ENCODE measurements around the gene OR13C5. TPM values are rescaled to one million over a fixed set of nuclear protein-coding genes. Genes with fewer than 3 reads are reported as not detected.

The OR13C5 gene
- total and polyA plus RNA-seq, 9 donors: not detected

DNA sequence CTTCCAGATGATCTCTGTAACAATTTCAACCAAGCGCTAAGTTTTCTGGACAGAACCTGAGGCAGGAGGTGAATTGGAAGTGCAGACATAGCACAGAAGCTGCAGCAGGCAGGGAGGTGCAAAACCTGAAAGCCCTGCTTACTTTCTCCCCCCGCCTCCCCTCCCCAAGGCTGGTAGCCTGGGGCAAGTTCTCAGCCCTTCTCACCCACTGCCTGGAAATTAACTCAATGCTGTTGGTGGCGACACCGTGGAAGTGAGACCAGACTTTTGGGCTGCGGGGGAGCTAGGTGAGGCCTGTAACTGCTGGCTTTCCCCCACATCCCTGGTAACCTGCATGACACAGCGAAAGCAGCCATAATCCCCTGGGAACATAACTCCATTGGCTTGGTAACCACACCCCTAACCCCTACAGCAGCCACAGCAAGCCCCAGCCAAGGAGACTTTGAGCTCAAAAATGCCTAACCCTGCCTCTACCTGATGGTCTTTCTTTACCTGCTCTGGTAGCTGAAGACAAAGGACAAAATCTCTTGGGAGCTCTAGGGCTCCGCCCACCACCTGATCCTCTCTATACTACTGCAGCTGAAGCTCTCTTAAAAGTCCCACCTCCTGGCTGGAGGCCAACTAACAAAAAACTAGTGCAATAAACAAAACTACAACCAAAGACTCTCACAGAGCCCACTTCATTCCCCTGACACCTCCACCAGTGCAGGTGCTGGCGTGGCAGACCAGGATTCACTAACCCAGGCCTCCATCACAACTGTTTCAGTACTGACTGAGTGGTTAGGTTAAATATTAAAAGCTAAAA lies 42.2 kb downstream of the OR13C5 start:
- Histone ChIP-seq H3K4me3 (ENCODE audit: low read length) (no peak overlapping the region), H3K27me3 (ENCODE audit: control insufficient read depth, insufficient read depth, low read length) (no peaks in the 10 kb centered on the region), H3K27ac (ENCODE audit: low read length) (no peak overlapping the region), H3K9me3 (replicated peaks; ENCODE audit: control insufficient read depth, low read depth, low read length) (peaks cover 5% of the 10 kb centered on the region), H3K36me3 (ENCODE audit: control insufficient read depth, insufficient read depth, low read length) (no peaks in the 10 kb centered on the region), H3K4me1 (ENCODE audit: control insufficient read depth, insufficient read depth, low read length) (no peaks in the 10 kb centered on the region)
- 76% methylated on average over 4 of the region's 8 CpGs for WGBS (ENCODE audit: insufficient coverage)
- no peak for DNase-seq

DNA sequence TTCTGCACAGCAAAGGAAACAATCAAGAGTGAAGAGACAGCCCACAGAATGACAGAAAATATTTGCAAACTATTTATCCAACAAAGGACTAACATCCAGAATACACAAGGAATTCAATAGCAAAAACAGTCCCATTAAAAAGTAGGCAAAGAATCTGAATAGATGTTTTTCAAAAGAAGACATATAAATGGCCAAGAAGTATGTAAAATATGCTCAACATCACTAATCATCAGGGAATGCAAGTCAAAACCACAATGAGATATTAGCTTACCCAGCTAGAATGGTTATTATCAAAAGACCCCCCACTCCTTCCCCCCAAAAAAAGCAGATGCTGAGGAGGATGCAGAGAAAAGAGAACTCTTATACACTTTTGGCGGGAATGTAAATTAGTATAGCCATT lies 43.7 kb downstream of the OR13C5 start:
- no peaks in the 10 kb centered on the region for H3K36me3 ChIP-seq (ENCODE audit: control insufficient read depth, insufficient read depth, low read length)

DNA sequence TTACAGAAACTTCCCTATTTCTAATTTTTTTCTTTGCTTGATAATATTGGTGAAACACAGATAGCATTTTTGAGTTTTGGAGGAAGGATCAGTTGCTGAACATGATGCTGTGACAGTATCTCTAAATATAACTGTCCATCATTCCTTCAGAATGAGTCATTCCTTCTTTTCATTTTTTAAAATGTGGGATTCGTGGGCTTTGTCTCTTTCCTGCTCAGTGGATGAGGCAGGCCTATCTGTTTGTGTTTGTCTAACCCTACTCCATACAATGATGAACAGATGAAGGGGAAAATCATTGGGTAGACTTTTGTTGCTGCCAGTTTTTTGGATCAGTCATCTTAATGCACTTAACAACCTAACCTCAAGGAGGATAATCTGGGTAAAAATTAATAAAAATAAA lies 46.0 kb downstream of the OR13C5 start:
- Histone ChIP-seq H3K27ac (ENCODE audit: low read length) (no peak overlapping the region), H3K4me3 (ENCODE audit: low read length) (no peak overlapping the region), H3K4me1 (ENCODE audit: control insufficient read depth, insufficient read depth, low read length) (no peaks in the 10 kb centered on the region), H3K9me3 (replicated peaks; ENCODE audit: control insufficient read depth, low read depth, low read length) (peaks cover 5% of the 10 kb centered on the region), H3K27me3 (ENCODE audit: control insufficient read depth, insufficient read depth, low read length) (no peaks in the 10 kb centered on the region), H3K36me3 (ENCODE audit: control insufficient read depth, insufficient read depth, low read length) (no peaks in the 10 kb centered on the region)
- no peak for DNase-seq
- no CpG with 5 or more reads among the region's 1 CpG for WGBS (ENCODE audit: insufficient coverage)

More for the DNA sequence above, 43.7 kb downstream of the OR13C5 start:
- Histone ChIP-seq H3K4me1 (ENCODE audit: control insufficient read depth, insufficient read depth, low read length) (no peaks in the 10 kb centered on the region), H3K27me3 (ENCODE audit: control insufficient read depth, insufficient read depth, low read length) (no peaks in the 10 kb centered on the region), H3K9me3 (replicated peaks; ENCODE audit: control insufficient read depth, low read depth, low read length) (peaks cover 5% of the 10 kb centered on the region), H3K4me3 (ENCODE audit: low read length) (no peak overlapping the region), H3K27ac (ENCODE audit: low read length) (no peak overlapping the region)
- no CpG with 5 or more reads among the region's 1 CpG for WGBS (ENCODE audit: insufficient coverage)
- DNase-seq: no peak

Other genes with a start within 250 kb of the OR13C5 start
- not detected for gene OR13F1, start 95.2 kb downstream of the OR13C5 start, total RNA-seq
- not detected for gene OR13F1, start 95.2 kb downstream of the OR13C5 start, polyA plus RNA-seq (ENCODE audit: insufficient read depth in 1 of 8, insufficient read length in 8 of 8, low replicate concordance in 1 of 8)
- not detected for gene OR13C4, start 72.2 kb downstream of the OR13C5 start, total RNA-seq
- gene OR13C4, start 72.2 kb downstream of the OR13C5 start, polyA plus RNA-seq (ENCODE audit: insufficient read depth in 1 of 8, insufficient read length in 8 of 8, low replicate concordance in 1 of 8): not detected
- gene OR13C3, start 62.6 kb downstream of the OR13C5 start, total RNA-seq: not detected
- not detected for gene OR13C3, start 62.6 kb downstream of the OR13C5 start, polyA plus RNA-seq (ENCODE audit: insufficient read depth in 1 of 8, insufficient read length in 8 of 8, low replicate concordance in 1 of 8)
- not detected for gene OR13C8, start 30.2 kb downstream of the OR13C5 start, total RNA-seq
- gene OR13C8, start 30.2 kb downstream of the OR13C5 start, polyA plus RNA-seq (ENCODE audit: insufficient read depth in 1 of 8, insufficient read length in 8 of 8, low replicate concordance in 1 of 8): not detected
- 0.13 TPM for gene OR13C2, start 6.2 kb upstream of the OR13C5 start, total RNA-seq
- not detected for gene OR13C2, start 6.2 kb upstream of the OR13C5 start, polyA plus RNA-seq (ENCODE audit: insufficient read depth in 1 of 8, insufficient read length in 8 of 8, low replicate concordance in 1 of 8)
- 0.09 TPM for gene OR13C9, start 18.8 kb upstream of the OR13C5 start, total RNA-seq
- not detected for gene OR13C9, start 18.8 kb upstream of the OR13C5 start, polyA plus RNA-seq (ENCODE audit: insufficient read depth in 1 of 8, insufficient read length in 8 of 8, low replicate concordance in 1 of 8)
- not detected for gene OR13D1, start 95.1 kb upstream of the OR13C5 start, total RNA-seq
- gene OR13D1, start 95.1 kb upstream of the OR13C5 start, polyA plus RNA-seq (ENCODE audit: insufficient read depth in 1 of 8, insufficient read length in 8 of 8, low replicate concordance in 1 of 8): under 1 TPM in 1 of 8 donors, not detected in 7; 0.18 TPM
- 47.5 TPM for gene NIPSNAP3A, start 148.3 kb upstream of the OR13C5 start, total RNA-seq
- 10 to 100 TPM; 49.9 to 63.2 (median 55.8) TPM for gene NIPSNAP3A, start 148.3 kb upstream of the OR13C5 start, polyA plus RNA-seq (ENCODE audit: insufficient read depth in 1 of 8, insufficient read length in 8 of 8, low replicate concordance in 1 of 8)
- gene NIPSNAP3B, start 164.7 kb upstream of the OR13C5 start, total RNA-seq: 15.3 TPM
- gene NIPSNAP3B, start 164.7 kb upstream of the OR13C5 start, polyA plus RNA-seq (ENCODE audit: insufficient read depth in 1 of 8, insufficient read length in 8 of 8, low replicate concordance in 1 of 8): 10 to 100 TPM; 15.0 to 33.3 (median 20.3) TPM

Measured in muscle of leg (tissue), 11 donors.